Measurements from ENCODE around the gene SOSTDC1. TPM values are rescaled to one million over a fixed set of nuclear protein-coding genes. Genes with fewer than 3 reads are reported as not detected.

Gene SOSTDC1
- total RNA-seq, 4 donors from 2014 or later = 1.5 to 23.2 (median 4.0) TPM

DNA sequence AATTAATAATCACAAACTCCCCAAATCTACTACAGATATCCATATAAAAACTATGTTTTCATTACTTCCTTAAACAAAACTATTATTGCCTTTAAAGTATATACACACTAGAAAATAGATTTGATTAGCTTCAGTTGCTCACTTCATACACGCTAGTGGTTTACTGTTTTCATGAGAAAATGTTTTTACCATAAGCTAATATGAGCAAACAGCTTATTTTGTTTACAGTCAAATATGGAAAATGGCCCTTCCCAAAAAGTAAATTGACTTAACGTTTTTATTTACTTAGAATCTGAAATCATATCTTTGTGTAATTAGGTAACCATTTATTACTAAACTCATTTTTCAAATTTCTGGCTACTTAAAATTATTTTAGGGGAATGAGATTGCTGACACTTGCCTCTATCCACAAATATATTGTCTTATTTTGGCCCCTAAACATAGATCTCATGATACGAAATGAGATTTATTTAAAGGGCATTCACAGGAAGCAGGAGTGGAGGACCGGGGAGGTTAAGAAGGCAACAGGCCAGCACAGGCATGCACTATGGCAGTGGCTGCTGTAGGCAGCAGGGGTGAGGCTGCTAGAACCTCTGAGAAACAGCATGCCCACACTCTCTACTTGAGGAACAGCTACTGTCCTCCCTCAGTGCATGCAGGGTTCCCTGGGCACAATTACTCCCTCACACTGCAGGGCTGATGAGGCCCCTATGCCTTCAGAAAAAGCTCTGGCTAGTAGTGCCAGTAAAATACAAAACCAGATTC lies 29.6 kb upstream of the SOSTDC1 start:
- no peaks in the 10 kb centered on the region for H3K36me3 ChIP-seq

GRCh38 chr7:16494551-16494950 lies 29.0 kb upstream of the SOSTDC1 start:
- Histone ChIP-seq H3K4me3 (no peak overlapping the region), H3K9me3 (no peaks in the 10 kb centered on the region), H3K4me1 (peaks cover 0 to 22% (median 3%) of the 10 kb centered on the region in 4 donors), H3K27me3 (no peaks in the 10 kb centered on the region), H3K36me3 (no peaks in the 10 kb centered on the region), H3K27ac (no peak overlapping the region)
- intact Hi-C loops (cut with DNase I; ENCODE audit: low total_unique reads) = no loop called here
- DNase-seq = no peak
- 76 to 78% methylated on average over 2 of the region's 2 CpGs for whole genome bisulfite sequencing, 2 donors (ENCODE audit: low coverage in 1 of 2)
- in situ Hi-C loops (cut with MboI; ENCODE audit: low pct_ligation_motif_present in 1 of 4, low pct_unique_long_range_greater_than_20kb in 1 of 4, low sequenced_read_pairs in 3 of 4) = no loop called here
- TF ChIP-seq POLR2A (IDR thresholded peaks at IDR 0.05) = no peak
- no peak for TF ChIP-seq POLR2AphosphoS5 (IDR thresholded peaks at IDR 0.05)
- no peak for TF ChIP-seq EP300 (IDR thresholded peaks at IDR 0.05; ENCODE audit: low read depth)
- TF ChIP-seq CTCF (IDR thresholded peaks at IDR 0.05) = no peak

More for the DNA sequence above, 29.6 kb upstream of the SOSTDC1 start:
- H3K27me3 ChIP-seq = no peaks in the 10 kb centered on the region
- H3K9me3 ChIP-seq = no peaks in the 10 kb centered on the region
- in situ Hi-C loops (cut with MboI; ENCODE audit: low pct_ligation_motif_present in 1 of 4, low pct_unique_long_range_greater_than_20kb in 1 of 4, low sequenced_read_pairs in 3 of 4) (no loop called here), intact Hi-C loops (cut with DNase I; ENCODE audit: low total_unique reads) (no loop called here)
- no peak overlapping the region for H3K4me3 ChIP-seq
- no peak overlapping the region for H3K27ac ChIP-seq
- TF ChIP-seq CTCF (IDR thresholded peaks at IDR 0.05) (no peak), POLR2AphosphoS5 (IDR thresholded peaks at IDR 0.05) (no peak), EP300 (IDR thresholded peaks at IDR 0.05; ENCODE audit: low read depth) (no peak)
- 55 to 64% methylated on average over 4 of the region's 4 CpGs for WGBS, 2 donors (ENCODE audit: low coverage in 1 of 2)
- DNase-seq = no peak
- peaks cover 0 to 22% (median 3%) of the 10 kb centered on the region in 4 donors for H3K4me1 ChIP-seq

DNA sequence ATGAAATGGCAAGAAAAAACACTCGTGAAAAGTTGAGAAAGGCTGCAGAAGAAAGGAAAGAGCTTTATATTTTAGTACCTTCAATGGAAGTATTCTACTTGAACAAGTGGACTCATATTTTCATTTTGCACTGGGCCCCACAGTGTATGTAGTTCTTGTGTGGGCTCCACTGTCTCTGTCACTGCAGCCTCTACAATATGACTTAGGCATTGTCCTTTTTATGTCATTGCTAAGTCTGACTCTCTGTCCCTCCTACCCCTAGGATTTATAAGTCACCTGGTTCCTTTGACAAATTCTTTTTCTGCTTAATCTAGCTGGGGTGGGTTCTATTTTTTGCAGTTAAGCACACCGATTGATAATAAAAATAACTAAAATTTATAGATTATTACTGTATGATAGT lies 27.7 kb upstream of the SOSTDC1 start:
- Histone ChIP-seq H3K4me3 (no peak overlapping the region), H3K9me3 (no peaks in the 10 kb centered on the region), H3K27ac (peak overlapping the region in 3 of 4 donors; percentile 46 to 68 (median 60)), H3K27me3 (no peaks in the 10 kb centered on the region), H3K36me3 (no peaks in the 10 kb centered on the region), H3K4me1 (peaks cover 0 to 22% (median 3%) of the 10 kb centered on the region in 4 donors)
- in situ Hi-C loops (cut with MboI; ENCODE audit: low pct_ligation_motif_present in 1 of 4, low pct_unique_long_range_greater_than_20kb in 1 of 4, low sequenced_read_pairs in 3 of 4) (no loop called here), intact Hi-C loops (cut with DNase I; ENCODE audit: low total_unique reads) (no loop called here)
- TF ChIP-seq CTCF (IDR thresholded peaks at IDR 0.05) (no peak), POLR2AphosphoS5 (IDR thresholded peaks at IDR 0.05) (no peak), POLR2A (IDR thresholded peaks at IDR 0.05) (no peak), EP300 (IDR thresholded peaks at IDR 0.05; ENCODE audit: low read depth) (no peak)
- 80 to 82% methylated on average over 2 of the region's 2 CpGs for WGBS, 2 donors (ENCODE audit: low coverage in 1 of 2)
- DNase-seq = no peak

DNA sequence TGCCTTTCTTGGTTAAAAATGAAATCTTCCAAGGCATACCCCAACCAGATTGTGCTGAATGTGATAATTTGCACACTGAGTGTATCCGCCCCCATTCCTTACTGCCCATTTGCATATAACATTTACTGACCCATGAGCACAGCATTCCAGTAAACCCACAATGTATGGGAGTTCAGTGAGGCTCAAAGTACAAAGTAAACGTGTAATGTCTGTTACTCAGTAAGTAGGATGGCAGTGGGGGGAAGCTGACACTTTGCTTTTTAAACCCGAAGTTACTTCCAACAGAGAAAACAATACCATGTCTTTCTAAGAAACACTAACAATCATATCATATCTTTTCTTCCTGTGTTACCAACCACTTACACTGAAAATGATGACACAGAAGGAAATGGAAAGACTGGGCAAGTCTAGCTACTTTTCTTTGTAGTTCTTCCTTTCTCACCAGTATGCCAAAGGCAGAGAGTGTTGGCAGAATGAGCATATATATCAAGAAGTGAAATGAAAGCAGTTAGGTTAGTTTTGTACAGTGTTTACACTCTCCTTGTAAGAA lies 27.1 kb upstream of the SOSTDC1 start:
- no peak for DNase-seq
- intact Hi-C loops (cut with DNase I; ENCODE audit: low total_unique reads) = no loop called here

More for the DNA sequence above, 27.1 kb upstream of the SOSTDC1 start:
- no peak overlapping the region for H3K4me3 ChIP-seq
- TF ChIP-seq POLR2AphosphoS5 (IDR thresholded peaks at IDR 0.05) (no peak), EP300 (IDR thresholded peaks at IDR 0.05; ENCODE audit: low read depth) (no peak), POLR2A (IDR thresholded peaks at IDR 0.05) (no peak), CTCF (IDR thresholded peaks at IDR 0.05) (no peak)
- no peaks in the 10 kb centered on the region for H3K36me3 ChIP-seq
- no peaks in the 10 kb centered on the region for H3K9me3 ChIP-seq
- in situ Hi-C loops (cut with MboI; ENCODE audit: low pct_ligation_motif_present in 1 of 4, low pct_unique_long_range_greater_than_20kb in 1 of 4, low sequenced_read_pairs in 3 of 4) = no loop called here
- 33 to 55% methylated on average over 3 of the region's 3 CpGs for WGBS, 2 donors (ENCODE audit: low coverage in 1 of 2)
- no peaks in the 10 kb centered on the region for H3K27me3 ChIP-seq
- H3K4me1 ChIP-seq = peaks cover 0 to 22% (median 3%) of the 10 kb centered on the region in 4 donors
- H3K27ac ChIP-seq = peak overlapping the region in 3 of 4 donors; percentile 46 to 68 (median 60)

All from transverse colon (tissue), 4 donors.